ENCODE measurements around the gene RAPGEFL1.
A peak's percentile ranks its signal among the peaks of the same experiment; 100 is the strongest.

DNA sequence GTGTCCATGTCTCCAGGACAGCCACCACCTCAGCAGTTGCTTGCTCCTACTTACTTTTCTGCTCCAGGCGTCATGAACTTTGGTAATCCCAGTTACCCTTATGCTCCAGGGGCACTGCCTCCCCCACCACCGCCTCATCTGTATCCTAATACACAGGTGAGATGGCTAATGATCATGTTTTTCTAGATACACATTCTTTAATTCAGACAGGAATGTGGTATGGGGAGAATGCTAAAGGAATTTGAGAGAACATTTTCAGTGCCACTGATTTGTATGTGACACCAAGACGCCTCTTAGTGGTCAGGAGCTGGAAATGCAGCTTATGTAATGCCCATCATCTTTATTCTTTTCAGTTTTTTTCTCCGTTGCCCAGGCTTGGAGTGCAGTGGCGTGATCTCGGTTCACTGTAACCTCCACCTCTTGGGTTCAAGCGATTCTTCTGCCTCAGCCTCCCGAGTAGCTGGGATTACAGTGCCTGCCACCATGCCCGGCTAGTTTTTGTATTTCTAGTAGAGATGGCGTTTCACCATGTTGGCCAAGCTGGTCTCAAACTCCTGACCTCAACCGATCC, 8.9 kb upstream of the RAPGEFL1 start:
- TF ChIP-seq, protein P1, sequence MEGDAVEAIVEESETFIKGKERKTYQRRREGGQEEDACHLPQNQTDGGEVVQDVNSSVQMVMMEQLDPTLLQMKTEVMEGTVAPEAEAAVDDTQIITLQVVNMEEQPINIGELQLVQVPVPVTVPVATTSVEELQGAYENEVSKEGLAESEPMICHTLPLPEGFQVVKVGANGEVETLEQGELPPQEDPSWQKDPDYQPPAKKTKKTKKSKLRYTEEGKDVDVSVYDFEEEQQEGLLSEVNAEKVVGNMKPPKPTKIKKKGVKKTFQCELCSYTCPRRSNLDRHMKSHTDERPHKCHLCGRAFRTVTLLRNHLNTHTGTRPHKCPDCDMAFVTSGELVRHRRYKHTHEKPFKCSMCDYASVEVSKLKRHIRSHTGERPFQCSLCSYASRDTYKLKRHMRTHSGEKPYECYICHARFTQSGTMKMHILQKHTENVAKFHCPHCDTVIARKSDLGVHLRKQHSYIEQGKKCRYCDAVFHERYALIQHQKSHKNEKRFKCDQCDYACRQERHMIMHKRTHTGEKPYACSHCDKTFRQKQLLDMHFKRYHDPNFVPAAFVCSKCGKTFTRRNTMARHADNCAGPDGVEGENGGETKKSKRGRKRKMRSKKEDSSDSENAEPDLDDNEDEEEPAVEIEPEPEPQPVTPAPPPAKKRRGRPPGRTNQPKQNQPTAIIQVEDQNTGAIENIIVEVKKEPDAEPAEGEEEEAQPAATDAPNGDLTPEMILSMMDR (conservative IDR thresholded peaks at IDR 0.05; ENCODE audit: low read length): peak; percentile 77
- no peak for TF ChIP-seq EZH2phosphoT487 (IDR thresholded peaks at IDR 0.05; ENCODE audit: borderline replicate concordance)
